NCI-H226 (cell line): Measurements from ENCODE around the gene ZFR.
"Not testable (repeated sequence)": the region's sequence is repeated elsewhere in the genome, so short reads cannot be mapped to it uniquely, and the experiment has no call there.

ENCODE experiments used
- DNase-seq: peaks from one replicate; pipeline ENCODE4 v3.0.0-alpha.2; 2015

The ZFR gene

GRCh38 chr5:32352685-32353084, 91.9 kb downstream of the ZFR start:
- DNase-seq, result no peak

GRCh38 chr5:32346869-32347268, 97.7 kb downstream of the ZFR start:
- no peak for DNase-seq

GRCh38 chr5:32343058-32343672, 101.4 kb downstream of the ZFR start:
- DNase-seq, result no peak

- DNase-seq, result no peak
Measured at GRCh38 chr5:32342656-32343055, 101.9 kb downstream of the ZFR start.

DNA sequence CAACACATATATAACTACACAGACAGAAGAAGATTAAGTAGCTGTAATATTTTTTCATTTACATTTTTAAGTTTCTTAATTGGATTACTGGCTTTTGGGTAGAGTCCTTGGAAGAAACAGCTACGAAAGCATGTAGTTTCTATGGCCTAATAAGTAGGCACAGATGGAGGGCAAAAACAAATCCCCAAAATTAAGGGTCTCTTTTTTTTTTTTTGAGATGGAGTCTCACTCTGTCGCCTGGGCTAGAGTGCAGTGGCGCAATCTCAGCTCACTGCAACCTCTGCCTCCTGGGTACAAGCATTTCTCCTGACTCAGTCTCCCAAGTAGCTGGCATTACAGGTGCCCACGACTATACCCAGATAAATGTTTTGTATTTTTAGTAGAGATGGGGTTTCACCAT, 104.7 kb downstream of the ZFR start:
- no peak for DNase-seq

DNA sequence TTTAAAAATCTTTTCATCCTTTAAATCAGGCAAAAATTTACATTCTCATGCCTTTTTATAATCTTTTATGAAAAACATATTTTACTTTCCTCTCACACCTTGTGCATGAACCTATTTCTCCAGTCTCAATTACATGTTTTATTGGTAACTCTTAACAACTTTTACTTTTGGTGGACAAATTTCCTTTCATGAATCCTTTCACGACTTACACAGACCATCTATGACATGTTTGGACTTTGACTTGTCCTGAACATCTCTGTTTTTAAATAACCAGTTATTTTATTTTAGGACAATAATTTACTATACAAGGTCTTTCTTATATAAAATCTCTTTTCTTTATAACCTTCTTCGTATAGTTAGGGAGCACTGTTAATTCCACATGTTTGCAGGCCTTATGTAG, 105.3 kb downstream of the ZFR start:
- DNase-seq, result no peak

- peak; percentile 13 for DNase-seq
Measured at GRCh38 chr5:32332966-32333365, 111.6 kb downstream of the ZFR start.

DNA sequence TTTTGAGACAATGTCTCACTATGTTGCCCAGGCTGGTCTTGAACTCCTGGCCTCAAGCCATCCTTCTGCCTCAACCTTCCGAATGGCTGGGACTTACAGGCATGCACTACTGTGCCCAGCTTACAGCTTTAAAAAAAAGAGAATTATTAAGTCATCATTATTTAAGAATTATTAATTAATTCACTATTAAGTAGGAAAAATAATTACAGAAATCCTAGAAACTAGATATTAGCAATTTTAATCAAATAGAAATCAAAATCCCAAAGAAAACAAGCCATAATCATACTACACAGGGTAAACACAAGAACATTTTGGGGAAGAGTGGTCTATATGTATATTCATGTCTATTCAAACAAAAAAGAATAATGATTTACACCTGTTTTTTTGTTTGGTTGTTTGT, 112.2 kb downstream of the ZFR start:
- DNase-seq, result no peak

GRCh38 chr5:32331935-32332274, 112.6 kb downstream of the ZFR start:
- no peak for DNase-seq

GRCh38 chr5:32331217-32331934, 113.2 kb downstream of the ZFR start:
- no peak for DNase-seq

DNA sequence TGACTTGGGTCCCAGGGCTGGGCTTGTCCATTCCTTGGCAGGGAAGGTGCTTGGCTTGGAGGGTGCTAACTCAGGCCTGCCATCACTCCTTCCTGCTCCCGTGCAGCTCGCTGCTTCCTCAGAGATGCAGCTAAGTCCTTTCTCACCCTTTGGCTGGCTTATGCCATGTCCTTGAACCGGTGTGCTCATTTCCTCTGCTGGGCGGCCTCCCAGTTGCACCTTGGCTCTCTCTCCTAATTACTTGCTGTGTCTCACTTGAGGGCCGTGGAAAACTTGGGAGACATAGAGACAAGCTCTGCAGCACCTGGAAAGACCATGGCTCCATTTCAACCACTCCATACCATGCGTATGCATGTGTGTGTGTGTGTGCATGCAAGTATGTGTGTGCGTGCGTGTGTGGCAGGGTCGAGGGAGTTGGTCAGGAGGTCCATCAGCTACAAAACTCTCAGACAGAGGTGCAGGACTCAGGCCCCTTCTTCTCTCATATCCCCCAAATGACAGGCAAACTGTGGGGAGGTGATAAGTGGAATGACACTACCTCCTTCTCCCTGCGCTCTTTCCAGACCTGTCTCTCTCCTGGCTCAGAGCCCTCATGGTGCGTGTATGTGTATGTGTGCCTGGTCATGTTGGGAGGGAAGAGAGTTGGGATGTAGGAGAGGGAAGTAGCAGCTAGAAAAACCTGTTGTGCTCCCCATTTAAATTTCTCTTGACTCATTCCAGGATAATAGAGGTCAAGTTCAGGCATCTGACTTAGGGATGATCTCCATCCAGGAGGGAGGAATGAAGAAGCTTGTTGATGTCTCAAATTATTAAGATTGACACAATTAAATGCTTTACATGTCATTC, 114.2 kb downstream of the ZFR start:
- no peak for DNase-seq

DNA sequence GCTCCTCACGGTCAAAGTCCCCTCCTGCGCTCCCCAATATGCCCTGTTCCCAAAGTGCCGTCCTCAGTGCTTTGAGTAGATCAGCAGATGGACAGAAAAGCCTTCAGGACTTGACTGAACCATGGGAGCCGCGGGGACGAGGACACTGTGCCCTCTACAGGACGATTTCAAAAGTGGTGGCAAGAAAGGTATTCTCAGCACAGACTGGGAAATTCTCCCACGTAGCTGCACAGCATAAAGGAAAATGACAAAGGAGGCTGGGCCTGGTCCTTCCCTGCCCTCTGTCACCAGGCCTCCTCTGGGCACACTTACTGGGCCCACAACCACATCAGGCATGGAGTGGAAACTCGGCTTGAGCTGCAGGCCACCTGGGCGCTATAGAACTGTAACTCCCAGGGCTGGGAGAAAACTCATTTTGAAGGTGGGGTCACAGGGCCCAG, 115.1 kb downstream of the ZFR start:
- no peak for DNase-seq

DNA sequence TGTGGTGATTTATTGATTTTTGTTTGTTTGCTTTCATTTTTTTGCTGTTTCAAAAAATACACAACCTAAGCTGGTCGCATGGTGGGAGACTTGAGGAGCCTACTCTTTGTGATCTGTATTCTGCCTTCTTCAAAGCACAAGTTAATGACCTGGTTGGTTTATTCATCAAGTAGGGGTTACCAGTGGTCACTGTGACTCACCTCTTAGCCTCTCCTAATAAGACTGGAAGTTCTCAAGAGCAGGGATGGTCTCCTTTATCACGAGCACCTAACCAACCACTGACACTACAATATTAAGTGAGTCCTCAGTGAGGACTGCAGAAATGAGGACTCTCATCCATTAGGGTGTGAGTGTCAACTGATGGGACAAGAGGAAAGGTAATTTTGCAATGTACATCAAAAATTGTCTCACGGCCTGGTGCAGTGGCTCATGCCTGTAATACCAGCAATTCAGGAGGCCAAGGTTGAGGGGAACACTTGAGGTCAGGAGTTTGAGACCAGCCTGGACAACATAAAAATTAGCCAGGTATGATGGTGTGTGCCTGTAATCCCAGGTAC, 118.2 kb downstream of the ZFR start:
- peak; percentile 32 for DNase-seq

GRCh38 chr5:32325616-32326015, 118.9 kb downstream of the ZFR start:
- DNase-seq, result no peak

DNA sequence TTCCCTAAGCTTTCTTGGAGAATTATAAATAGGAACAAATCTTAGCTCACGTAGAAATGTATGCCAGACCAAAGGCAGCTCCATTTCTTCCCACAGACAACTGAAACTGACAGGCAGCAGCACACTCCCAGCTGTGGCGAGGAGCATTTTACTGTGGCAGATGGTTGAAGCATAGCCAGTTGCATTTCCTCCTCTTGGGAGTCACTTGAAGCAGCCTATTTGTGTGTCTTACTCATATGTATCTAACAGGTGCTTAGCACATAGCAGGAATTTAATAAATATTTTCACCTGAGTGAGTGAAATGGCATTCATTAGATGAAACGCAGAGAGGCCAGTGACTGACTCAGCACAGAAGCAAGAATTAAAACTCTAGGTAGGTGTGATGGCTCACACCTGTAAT, 119.5 kb downstream of the ZFR start:
- no peak for DNase-seq

DNA sequence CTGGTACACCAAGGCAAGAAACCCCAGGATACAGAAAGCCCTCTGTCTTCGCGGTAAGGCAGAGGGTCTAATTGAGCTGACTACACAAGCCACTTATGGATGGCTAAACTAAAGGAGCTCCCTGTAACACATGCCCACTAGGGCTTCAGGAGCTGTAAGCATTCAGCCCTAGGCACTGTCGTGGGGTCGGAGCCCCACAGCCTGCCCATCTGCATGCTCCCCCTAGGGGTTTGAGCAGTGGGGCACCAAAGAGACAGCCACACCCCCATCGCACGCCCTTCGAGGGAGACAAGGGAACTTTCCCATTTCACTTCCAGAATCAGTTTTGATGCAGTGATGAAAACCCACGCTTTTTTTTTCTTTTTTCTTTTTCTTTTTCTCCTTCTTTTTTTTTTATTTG, 120.8 kb downstream of the ZFR start:
- no peak for DNase-seq

- DNase-seq, result no peak
Measured at GRCh38 chr5:32322882-32323281, 121.7 kb downstream of the ZFR start.

GRCh38 chr5:32321787-32322186, 122.8 kb downstream of the ZFR start:
- not testable (repeated sequence) for DNase-seq

- no peak for DNase-seq
Measured at GRCh38 chr5:32320576-32320975, 124.0 kb downstream of the ZFR start.

GRCh38 chr5:32319926-32320543, 124.5 kb downstream of the ZFR start:
- no peak for DNase-seq

GRCh38 chr5:32319392-32319791, 125.1 kb downstream of the ZFR start:
- no peak for DNase-seq

- no peak for DNase-seq
Measured at GRCh38 chr5:32317041-32317440, 127.5 kb downstream of the ZFR start.
